K562 (cell line): ENCODE data around the gene KIT. TPM values are rescaled to one million over a fixed set of nuclear protein-coding genes. Genes with fewer than 3 reads are reported as not detected.

ENCODE experiments used
- ATAC-seq: fragments of 200-7000 bp; cut with Tn5 transposase; 3 replicates; pipeline ENCODE4 v1.9.1; 2020; ENCODE audit warnings: moderate library complexity
- BruUV-seq: library from RNA; stranded (reverse); fragments of 400-500 nt; replicated peaks from 2 replicates; lab custom pipeline; 2021; lab: Mats Ljungman, UMichigan
- CTCF ChIA-PET: fragments of 300-600 bp; formaldehyde crosslinking; extraction: SDS; loops from one replicate; lab custom pipeline; 2021; ENCODE audit warnings: low intra/inter-chr PET ratio; lab: Yijun Ruan, JAX
- POLR2A ChIA-PET: fragments of 300-600, 350-650 bp; sonication (Branson Sonifier 250); formaldehyde crosslinking; extraction: SDS; loops from one replicate; lab custom pipeline; 2021; ENCODE audit warnings: antibody characterized with exemption, inconsistent platforms; lab: Yijun Ruan, JAX
- DNase-seq, 4 experiments: peaks; one replicate each; pipeline versions ENCODE4 v3.0.0 to v3.0.0-alpha.2; 2011 to 2018; ENCODE audit warnings: low spot score in 3 of 4, mixed read lengths in 3 of 4; ENCODE audit errors: extremely low read depth in 1 of 4
- FAIRE-seq: peaks from 2 replicates; lab custom pipeline; 2011; peaks lifted over from hg19 to GRCh38; lab: Jason Lieb, UNC
- H2AFZ ChIP-seq: 2 replicates; pipeline ENCODE4 v1.6.0; 2011; ENCODE audit warnings: low read depth, low read length, control low read depth, inconsistent platforms
- H3K27ac ChIP-seq: fragments of 200-600 bp; 3 replicates; pipeline ENCODE4 v1.8.0; 2011; ENCODE audit warnings: low read depth, mild to moderate bottlenecking, control low read depth, inconsistent platforms, low read length, moderate library complexity, mixed read lengths; ENCODE audit errors: extremely low read depth
- H3K27me3 ChIP-seq, 2 experiments: fragments of 300-600 bp in 1 of 2; 2 replicates in 1 of 2; 3 replicates in 1 of 2; pipeline versions ENCODE4 v1.6.0 to v1.8.0; 2011; ENCODE audit warnings: inconsistent platforms in 2 of 2, low read length in 2 of 2, mild to moderate bottlenecking in 1 of 2, mixed read lengths in 1 of 2, moderate library complexity in 1 of 2; ENCODE audit not compliant: control insufficient read depth in 2 of 2, insufficient read depth in 2 of 2
- H3K36me3 ChIP-seq: fragments of 300-600 bp; 3 replicates; pipeline ENCODE4 v1.8.0; 2011; ENCODE audit warnings: mild to moderate bottlenecking, low read length, inconsistent platforms; ENCODE audit not compliant: control insufficient read depth, insufficient read depth
- H3K4me1 ChIP-seq, 2 experiments: fragments of 200-600 bp in 1 of 2; replicated peaks in 1 of 2; 2 replicates in 1 of 2; 3 replicates in 1 of 2; pipeline versions ENCODE4 v1.5.1 to v1.8.0; 2011; ENCODE audit warnings: inconsistent platforms in 2 of 2, low read length in 2 of 2, mild to moderate bottlenecking in 1 of 2, mixed read lengths in 1 of 2, moderate library complexity in 1 of 2; ENCODE audit not compliant: control insufficient read depth in 2 of 2, insufficient read depth in 2 of 2
- H3K4me2 ChIP-seq: 2 replicates; pipeline ENCODE4 v1.6.1; 2011; ENCODE audit warnings: low read length, control low read depth, inconsistent platforms, mixed read lengths; ENCODE audit not compliant: insufficient read depth
- H3K4me3 ChIP-seq: fragments of 200-600 bp; sonication (generic), shearing (Covaris generic); 2 replicates; pipeline ENCODE4 v1.5.1; 2016; ENCODE audit warnings: control low read depth, inconsistent platforms
- H3K79me2 ChIP-seq: fragments of 200-600 bp; 3 replicates; pipeline ENCODE4 v1.8.0; 2011; ENCODE audit warnings: low read length, inconsistent platforms; ENCODE audit not compliant: control insufficient read depth, insufficient read depth
- H3K9ac ChIP-seq, 2 experiments: 2 replicates each; pipeline versions ENCODE4 v1.6.0 to v1.6.1; 2011; ENCODE audit warnings: low read depth in 2 of 2, low read length in 2 of 2, control low read depth in 1 of 2, inconsistent platforms in 1 of 2, mild to moderate bottlenecking in 1 of 2, mixed read lengths in 1 of 2; ENCODE audit not compliant: insufficient read depth in 1 of 2
- H3K9me1 ChIP-seq: one replicate; pipeline ENCODE4 v1.6.0; 2011; ENCODE audit warnings: inconsistent platforms, mild to moderate bottlenecking, low read length, moderate library complexity; ENCODE audit not compliant: control insufficient read depth, insufficient read depth
- H3K9me3 ChIP-seq: replicated peaks from 2 replicates; pipeline ENCODE4 v1.5.1; 2011; ENCODE audit warnings: low read depth, low read length, inconsistent platforms; ENCODE audit not compliant: control insufficient read depth, insufficient read depth
- H4K20me1 ChIP-seq: replicated peaks from 2 replicates; pipeline ENCODE4 v1.6.1; 2011; ENCODE audit warnings: low read length, inconsistent platforms, mixed read lengths; ENCODE audit not compliant: control insufficient read depth, insufficient read depth
- ADNP ChIP-seq: fragments of 200-800 bp; sonication (Bioruptor generic); IDR thresholded peaks from 2 replicates; pipeline ENCODE4 v1.6.1; 2016; ENCODE audit warnings: missing genetic modification characterization, missing compliant biosample characterization
- BDP1 ChIP-seq: IDR thresholded peaks from 3 replicates; pipeline ENCODE4 v1.6.1; 2011; ENCODE audit not compliant: insufficient read length, insufficient read depth
- DIDO1 ChIP-seq: fragments of 450-650 bp; IDR thresholded peaks from 2 replicates; pipeline ENCODE4 v1.6.1; 2016; ENCODE audit warnings: low read depth, missing biosample characterization, missing genetic modification characterization
- GATAD2B ChIP-seq: fragments of 450-650 bp; IDR thresholded peaks from 2 replicates; pipeline ENCODE4 v1.6.1; 2017; ENCODE audit warnings: mild to moderate bottlenecking, borderline replicate concordance
- MAFG ChIP-seq: fragments of 450-650 bp; conservative IDR thresholded peaks from 2 replicates; pipeline ENCODE4 v1.6.1; 2016; ENCODE audit warnings: missing genetic modification characterization, missing compliant biosample characterization
- MCM3 ChIP-seq: fragments of 450-650 bp; IDR thresholded peaks from 2 replicates; pipeline ENCODE4 v1.6.1; 2016
- MEF2D ChIP-seq: conservative IDR thresholded peaks from 2 replicates; pipeline ENCODE4 v1.6.1; 2016; ENCODE audit warnings: low read depth, missing genetic modification characterization, missing compliant biosample characterization
- NCOA6 ChIP-seq: fragments of 450-650 bp; IDR thresholded peaks from 2 replicates; pipeline ENCODE4 v1.6.1; 2017; ENCODE audit warnings: mild to moderate bottlenecking
- NUFIP1 ChIP-seq: fragments of 450-650 bp; IDR thresholded peaks from 2 replicates; pipeline ENCODE4 v1.6.1; 2018; ENCODE audit not compliant: partially characterized antibody
- PCBP1 ChIP-seq: fragments of 200-400 bp; formaldehyde crosslinking; IDR thresholded peaks from 2 replicates; pipeline ENCODE4 v1.6.1; 2018; ENCODE audit warnings: mild to moderate bottlenecking, low read depth, low read length; ENCODE audit not compliant: poor library complexity, severe bottlenecking
- PHF21A ChIP-seq: fragments of 450-650 bp; IDR thresholded peaks from 2 replicates; pipeline ENCODE4 v1.6.1; 2017; ENCODE audit warnings: low read depth, borderline replicate concordance
- PHF8 ChIP-seq: fragments of 200-600 bp; sonication (generic); IDR thresholded peaks from 2 replicates; pipeline ENCODE4 v1.6.1; 2012; ENCODE audit warnings: mixed run types, mild to moderate bottlenecking, inconsistent platforms, low read length, moderate library complexity, borderline replicate concordance
- SLC30A9 ChIP-seq: fragments of 250-450 bp; sonication (Bioruptor Pico); IDR thresholded peaks from 2 replicates; pipeline ENCODE4 v1.8.0; 2022; ENCODE audit warnings: mild to moderate bottlenecking, moderate library complexity
- SMARCC2 ChIP-seq: fragments of 450-650 bp; IDR thresholded peaks from 2 replicates; pipeline ENCODE4 v1.6.1; 2017; ENCODE audit warnings: antibody characterized with exemption, moderate library complexity, mild to moderate bottlenecking, low read depth
- SNRNP70 ChIP-seq: fragments of 200-400 bp; formaldehyde crosslinking; optimal IDR thresholded peaks from 2 replicates; pipeline ENCODE3; 2017; ENCODE audit warnings: low read depth, low read length
- ZNF717 ChIP-seq: fragments of 250-450 bp; sonication (Bioruptor Pico); IDR thresholded peaks from 2 replicates; pipeline ENCODE4 v1.5.0; 2021
- WGBS: fragments of 100-300 bp; shearing (Covaris generic); methylation state at CpG from one replicate; pipeline ENCODE4 v1.1.6; 2016; ENCODE audit warnings: low coverage, mixed read lengths; ENCODE audit not compliant: insufficient coverage; ENCODE audit errors: missing lambda C conversion rate; 5-methylcytosine and 5-hydroxymethylcytosine counted together
- in situ Hi-C: fragments of 300-500 bp; cut with MboI; formaldehyde crosslinking; loops from 4 replicates; pipeline ENCODE4 v1.15.0; 2018; ENCODE audit warnings: inconsistent platforms, mixed read lengths
- intact Hi-C: fragments of 100-400 bp; cut with micrococcal nuclease; formaldehyde crosslinking; loops from 2 replicates; pipeline ENCODE4 v1.14.2; 2022
- polyA plus RNA-seq, 8 experiments: library from polyadenylated mRNA; depleted of rRNA in 4 of 8; stranded (reverse) in 5 of 8; unstranded in 3 of 8; fragments of >200 nt; fragmentation: Nextera tagmentation in 2 of 8; fragmentation: Illumina TruSeq in 1 of 8; extraction: Ambion mirVana in 2 of 8; extraction: Trizol in 1 of 8; gene quantifications; 2 replicates each; pipeline versions ENCODE4 v1.2.1 to v1.2.3, GENCODE V29; 2011 to 2014; ENCODE audit warnings: inconsistent platforms in 1 of 8, missing spikeins in 1 of 8
- total RNA-seq, 7 experiments: library from RNA; depleted of rRNA in 6 of 7; stranded (reverse); fragments of >200 nt in 6 of 7; fragmentation: Illumina TruSeq in 2 of 7; extraction: Trizol in 2 of 7; gene quantifications; 2 replicates each; pipeline versions ENCODE4 v1.2.1 to v1.2.3, GENCODE V29; 2011 to 2021; ENCODE audit warnings: low replicate concordance in 1 of 7
- TF ChIP-seq, protein P1 (sequence below): fragments of 250-450 bp; sonication (Bioruptor Pico); IDR thresholded peaks from 2 replicates; pipeline ENCODE4 v1.4.0; 2020
- TF ChIP-seq, protein P2 (sequence below): fragments of 250-450 bp; sonication (Bioruptor Pico); IDR thresholded peaks from 2 replicates; pipeline ENCODE4 v1.5.0; 2021

The KIT gene
- total and polyA plus RNA-seq, 9 of the 15 experiments (the other 6 are each of a cell fraction or from before 2014, with no cell fraction given): 0.27 to 5.6 (median 0.57) TPM

- TF ChIP-seq NUFIP1 (no peak), BDP1 (no peak), ADNP (tag) (no peak), NCOA6 (no peak)
- TF ChIP-seq, protein P1, sequence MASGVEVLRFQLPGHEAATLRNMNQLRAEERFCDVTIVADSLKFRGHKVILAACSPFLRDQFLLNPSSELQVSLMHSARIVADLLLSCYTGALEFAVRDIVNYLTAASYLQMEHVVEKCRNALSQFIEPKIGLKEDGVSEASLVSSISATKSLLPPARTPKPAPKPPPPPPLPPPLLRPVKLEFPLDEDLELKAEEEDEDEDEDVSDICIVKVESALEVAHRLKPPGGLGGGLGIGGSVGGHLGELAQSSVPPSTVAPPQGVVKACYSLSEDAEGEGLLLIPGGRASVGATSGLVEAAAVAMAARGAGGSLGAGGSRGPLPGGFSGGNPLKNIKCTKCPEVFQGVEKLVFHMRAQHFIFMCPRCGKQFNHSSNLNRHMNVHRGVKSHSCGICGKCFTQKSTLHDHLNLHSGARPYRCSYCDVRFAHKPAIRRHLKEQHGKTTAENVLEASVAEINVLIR (CRISPR knock-in tag): no peak
Observed at GRCh38 chr4:54737421-54737820, 79.7 kb downstream of the KIT start (continued).

GRCh38 chr4:54741202-54741601 lies 83.4 kb downstream of the KIT start:
- 3% methylated on average over 3 of the region's 3 CpGs for WGBS
- no peak overlapping the region for H3K4me2 ChIP-seq
- intact Hi-C loops: no loop called here
- ATAC-seq (no peak), FAIRE-seq (no peak), DNase-seq (no peak)
- H2AFZ ChIP-seq: no peak overlapping the region
- TF ChIP-seq PHF8 (no peak), MCM3 (no peak), MAFG (tag) (no peak), SLC30A9 (CRISPR knock-in tag) (no peak), SNRNP70 (no peak), PHF21A (no peak), DIDO1 (no peak), GATAD2B (no peak), ZNF717 (CRISPR knock-in tag) (no peak), MEF2D (tag) (no peak), PCBP1 (no peak), SMARCC2 (no peak)
- TF ChIP-seq, protein P2, sequence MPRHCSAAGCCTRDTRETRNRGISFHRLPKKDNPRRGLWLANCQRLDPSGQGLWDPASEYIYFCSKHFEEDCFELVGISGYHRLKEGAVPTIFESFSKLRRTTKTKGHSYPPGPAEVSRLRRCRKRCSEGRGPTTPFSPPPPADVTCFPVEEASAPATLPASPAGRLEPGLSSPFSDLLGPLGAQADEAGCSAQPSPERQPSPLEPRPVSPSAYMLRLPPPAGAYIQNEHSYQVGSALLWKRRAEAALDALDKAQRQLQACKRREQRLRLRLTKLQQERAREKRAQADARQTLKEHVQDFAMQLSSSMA: no peak
- in situ Hi-C loops: no loop called here
- ChIA-PET POLR2A (no interaction called here), CTCF (no interaction called here)
- H3K9me1 ChIP-seq: no peaks in the 10 kb centered on the region
- no peaks in the 10 kb centered on the region for H3K4me1 ChIP-seq
- H3K4me3 ChIP-seq: no peak overlapping the region
- H3K9ac ChIP-seq: no peak overlapping the region
- no peaks in the 10 kb centered on the region for H3K79me2 ChIP-seq
- H3K27ac ChIP-seq: no peak overlapping the region
- no peaks in the 10 kb centered on the region for H3K36me3 ChIP-seq
- no TSS peak for BruUV-seq
- no peaks in the 10 kb centered on the region for H4K20me1 ChIP-seq
- no peaks in the 10 kb centered on the region for H3K9me3 ChIP-seq
- H3K27me3 ChIP-seq: peaks cover 3 to 11% of the 10 kb centered on the region in 2 experiments; a peak in 4 of 5 replicates
